HCEC 1CT (cell line): ENCODE results near the gene INTS6L.

Experiments used
- DNase-seq: peaks from one replicate; pipeline ENCODE4 v3.0.0-alpha.2; 2017

INTS6L gene

GRCh38 chrX:135520553-135521404, at the start of gene INTS6L:
TSS of gene INTS6L (plus strand) at chrX:135520660. CDS start at chrX:135520993, 333 bp downstream.
- DNase-seq: peak; percentile 85

GRCh38 chrX:135476378-135476777, 44.1 kb upstream of the INTS6L start:
- DNase-seq: no peak

- peak; percentile 36 for DNase-seq
Measured at GRCh38 chrX:135477576-135477975, 42.9 kb upstream of the INTS6L start.

GRCh38 chrX:135480076-135480475, 40.4 kb upstream of the INTS6L start:
- DNase-seq: no peak

- DNase-seq: no peak
Measured at GRCh38 chrX:135481696-135482179, 38.7 kb upstream of the INTS6L start.

GRCh38 chrX:135484641-135485289, 35.7 kb upstream of the INTS6L start:
- peak; percentile 36 for DNase-seq

- no peak for DNase-seq
Measured at GRCh38 chrX:135489542-135489941, 30.9 kb upstream of the INTS6L start.

GRCh38 chrX:135490979-135491514, 29.4 kb upstream of the INTS6L start:
- DNase-seq: no peak

GRCh38 chrX:135494453-135494852, 26.0 kb upstream of the INTS6L start:
- DNase-seq: no peak

- DNase-seq: no peak
Measured at GRCh38 chrX:135497736-135498135, 22.7 kb upstream of the INTS6L start.

- DNase-seq: no peak
Measured at GRCh38 chrX:135498236-135498635, 22.2 kb upstream of the INTS6L start.

GRCh38 chrX:135505351-135505750, 15.1 kb upstream of the INTS6L start:
- DNase-seq: no peak

- DNase-seq: no peak
Measured at GRCh38 chrX:135509885-135510284, 10.6 kb upstream of the INTS6L start.

GRCh38 chrX:135512508-135513129, 7.8 kb upstream of the INTS6L start:
- DNase-seq: no peak

GRCh38 chrX:135513130-135513515, 7.3 kb upstream of the INTS6L start:
- DNase-seq: no peak

GRCh38 chrX:135516376-135516775, 4.1 kb upstream of the INTS6L start:
- DNase-seq: no peak

GRCh38 chrX:135518161-135518560, 2.3 kb upstream of the INTS6L start:
- no peak for DNase-seq

- DNase-seq: peak; percentile 23
Measured at GRCh38 chrX:135520022-135520552, 373 bp upstream of the INTS6L start.

- DNase-seq: peak; percentile 86
Measured at GRCh38 chrX:135521405-135522131, 1.1 kb downstream of the INTS6L start.

- DNase-seq: peak; percentile 7
Measured at GRCh38 chrX:135522132-135522530, 1.7 kb downstream of the INTS6L start.

GRCh38 chrX:135522878-135523693, 2.6 kb downstream of the INTS6L start:
- DNase-seq: no peak
